HEK293 (cell line): Measurements from ENCODE around the gene WDR70.

Experiments used
- CTCF ChIA-PET: fragments of 350-600 bp; formaldehyde crosslinking; extraction: SDS; loops from one replicate; lab custom pipeline; 2021; ENCODE audit warnings: antibody characterized with exemption; lab: Yijun Ruan, JAX
- POLR2A ChIA-PET: fragments of 300-600 bp; formaldehyde crosslinking; extraction: SDS; loops from one replicate; lab custom pipeline; 2020; ENCODE audit warnings: antibody characterized with exemption, inconsistent platforms; lab: Yijun Ruan, JAX
- H3K27ac ChIP-seq: fragments of 200-500 bp; sonication (Bioruptor generic); 2 replicates; pipeline ENCODE4 v1.5.1; 2014; ENCODE audit warnings: low read depth, low read length, control low read depth, inconsistent platforms; ENCODE audit errors: extremely low read depth
- H3K36me3 ChIP-seq, 2 experiments: fragments of 200-500 bp in 1 of 2; sonication (Bioruptor generic) in 1 of 2; 1 replicate in 1 of 2; 2 replicates in 1 of 2; pipeline ENCODE4 v1.5.1; 2014 to 2017; ENCODE audit warnings: inconsistent platforms in 2 of 2, low read length in 2 of 2; ENCODE audit not compliant: control insufficient read depth in 2 of 2, insufficient read depth in 1 of 2
- H3K4me1 ChIP-seq: fragments of 200-500 bp; sonication (Bioruptor generic); 2 replicates; pipeline ENCODE4 v1.5.1; 2014; ENCODE audit warnings: mild to moderate bottlenecking, low read length, inconsistent platforms; ENCODE audit not compliant: control insufficient read depth, insufficient read depth
- H3K4me3 ChIP-seq: 2 replicates; pipeline ENCODE4 v1.5.1; 2011; ENCODE audit warnings: low read depth, mild to moderate bottlenecking, control low read depth, low read length, moderate library complexity
- H3K9me3 ChIP-seq: fragments of 200-500 bp; sonication (Bioruptor generic); 2 replicates; pipeline ENCODE4 v1.5.1; 2014; ENCODE audit warnings: low read depth, low read length, inconsistent platforms; ENCODE audit not compliant: control insufficient read depth, insufficient read depth
- BCL11A ChIP-seq: fragments of 450-650 bp; formaldehyde crosslinking; IDR thresholded peaks from 2 replicates; pipeline ENCODE4 v1.5.1; 2016; ENCODE audit warnings: low read depth, missing biosample characterization, missing genetic modification characterization
- BCL11B ChIP-seq: fragments of 450-650 bp; formaldehyde crosslinking; IDR thresholded peaks from 2 replicates; pipeline ENCODE4 v1.5.1; 2016; ENCODE audit warnings: low read depth, missing biosample characterization, missing genetic modification characterization
- PBX3 ChIP-seq: sonication (generic); formaldehyde crosslinking; IDR thresholded peaks from 2 replicates; pipeline ENCODE4 v1.8.1; 2022; ENCODE audit warnings: mild to moderate bottlenecking, moderate library complexity, missing genetic modification reagents
- ZNF112 ChIP-seq: fragments of 450-650 bp; formaldehyde crosslinking; IDR thresholded peaks from 2 replicates; pipeline ENCODE4 v1.5.0; 2017; ENCODE audit warnings: missing biosample characterization, missing genetic modification characterization
- ZNF2 ChIP-seq: fragments of 450-650 bp; formaldehyde crosslinking; IDR thresholded peaks from 2 replicates; pipeline ENCODE4 v1.5.1; 2016; ENCODE audit warnings: missing biosample characterization, missing genetic modification characterization
- ZNF211 ChIP-seq: fragments of 450-650 bp; formaldehyde crosslinking; IDR thresholded peaks from 2 replicates; pipeline ENCODE4 v1.5.1; 2016; ENCODE audit warnings: low read depth, missing biosample characterization, missing genetic modification characterization
- ZNF311 ChIP-seq: fragments of 450-650 bp; formaldehyde crosslinking; IDR thresholded peaks from 2 replicates; pipeline ENCODE4 v1.5.1; 2017; ENCODE audit warnings: missing biosample characterization, missing genetic modification characterization, borderline replicate concordance
- ZNF37A ChIP-seq: fragments of 450-650 bp; IDR thresholded peaks from 2 replicates; pipeline ENCODE4 v1.5.1; 2018; ENCODE audit warnings: missing biosample characterization, missing genetic modification characterization
- ZNF473 ChIP-seq: fragments of 450-650 bp; formaldehyde crosslinking; IDR thresholded peaks from 2 replicates; pipeline ENCODE4 v1.5.1; 2017; ENCODE audit warnings: missing biosample characterization, missing genetic modification characterization
- ZNF548 ChIP-seq: fragments of 450-650 bp; formaldehyde crosslinking; IDR thresholded peaks from 2 replicates; pipeline ENCODE4 v1.5.1; 2016; ENCODE audit warnings: missing biosample characterization, missing genetic modification characterization
- ZNF558 ChIP-seq: fragments of 450-650 bp; formaldehyde crosslinking; IDR thresholded peaks from 2 replicates; pipeline ENCODE4 v1.5.1; 2016; ENCODE audit warnings: missing biosample characterization, missing genetic modification characterization
- ZNF560 ChIP-seq: fragments of 450-650 bp; formaldehyde crosslinking; IDR thresholded peaks from 2 replicates; pipeline ENCODE4 v1.5.1; 2017; ENCODE audit warnings: missing biosample characterization, missing genetic modification characterization, borderline replicate concordance
- ZNF777 ChIP-seq: fragments of 450-650 bp; formaldehyde crosslinking; IDR thresholded peaks from 2 replicates; pipeline ENCODE4 v1.5.1; 2017; ENCODE audit warnings: missing biosample characterization, missing genetic modification characterization, borderline replicate concordance
- ZSCAN23 ChIP-seq: fragments of 450-650 bp; formaldehyde crosslinking; IDR thresholded peaks from 2 replicates; pipeline ENCODE4 v1.5.1; 2016; ENCODE audit warnings: missing biosample characterization, missing genetic modification characterization
- ZSCAN30 ChIP-seq: fragments of 450-650 bp; IDR thresholded peaks from 2 replicates; pipeline ENCODE4 v1.5.1; 2018; ENCODE audit warnings: missing biosample characterization, mild to moderate bottlenecking, missing genetic modification characterization, moderate library complexity
- TF ChIP-seq, protein P1 (sequence below): fragments of 450-650 bp; formaldehyde crosslinking; IDR thresholded peaks from 2 replicates; pipeline ENCODE4 v1.5.1; 2017; ENCODE audit warnings: missing biosample characterization, missing genetic modification characterization

WDR70 gene

GRCh38 chr5:37662789-37663485, 283.8 kb downstream of the WDR70 start:
- ChIA-PET CTCF (interaction anchor here (0.6 kb wide), 1 partner anchor 602 kb away, joined by 3 read pairs; no protein-coding TSS in a partner anchor), POLR2A (no interaction called here)
- Histone ChIP-seq H3K27ac (no peak overlapping the region), H3K4me1 (peaks cover 7% of the 10 kb centered on the region), H3K36me3 (no peaks in the 10 kb centered on the region), H3K4me3 (no peak overlapping the region), H3K9me3 (no peaks in the 10 kb centered on the region)
- TF ChIP-seq ZNF558 (tag by site-specific recombination) (no peak), ZNF2 (tag by site-specific recombination) (no peak), ZSCAN23 (no peak), BCL11B (tag by site-specific recombination) (0 out of 2 replicates have a peak, but pooled peaks have one; percentile 37), BCL11A (tag by site-specific recombination) (peak; percentile 19; the same call in 1 of the 2 replicates)
- TF ChIP-seq, protein P1, sequence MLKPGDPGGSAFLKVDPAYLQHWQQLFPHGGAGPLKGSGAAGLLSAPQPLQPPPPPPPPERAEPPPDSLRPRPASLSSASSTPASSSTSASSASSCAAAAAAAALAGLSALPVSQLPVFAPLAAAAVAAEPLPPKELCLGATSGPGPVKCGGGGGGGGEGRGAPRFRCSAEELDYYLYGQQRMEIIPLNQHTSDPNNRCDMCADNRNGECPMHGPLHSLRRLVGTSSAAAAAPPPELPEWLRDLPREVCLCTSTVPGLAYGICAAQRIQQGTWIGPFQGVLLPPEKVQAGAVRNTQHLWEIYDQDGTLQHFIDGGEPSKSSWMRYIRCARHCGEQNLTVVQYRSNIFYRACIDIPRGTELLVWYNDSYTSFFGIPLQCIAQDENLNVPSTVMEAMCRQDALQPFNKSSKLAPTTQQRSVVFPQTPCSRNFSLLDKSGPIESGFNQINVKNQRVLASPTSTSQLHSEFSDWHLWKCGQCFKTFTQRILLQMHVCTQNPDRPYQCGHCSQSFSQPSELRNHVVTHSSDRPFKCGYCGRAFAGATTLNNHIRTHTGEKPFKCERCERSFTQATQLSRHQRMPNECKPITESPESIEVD (tag by site-specific recombination): peak; percentile 79

DNA sequence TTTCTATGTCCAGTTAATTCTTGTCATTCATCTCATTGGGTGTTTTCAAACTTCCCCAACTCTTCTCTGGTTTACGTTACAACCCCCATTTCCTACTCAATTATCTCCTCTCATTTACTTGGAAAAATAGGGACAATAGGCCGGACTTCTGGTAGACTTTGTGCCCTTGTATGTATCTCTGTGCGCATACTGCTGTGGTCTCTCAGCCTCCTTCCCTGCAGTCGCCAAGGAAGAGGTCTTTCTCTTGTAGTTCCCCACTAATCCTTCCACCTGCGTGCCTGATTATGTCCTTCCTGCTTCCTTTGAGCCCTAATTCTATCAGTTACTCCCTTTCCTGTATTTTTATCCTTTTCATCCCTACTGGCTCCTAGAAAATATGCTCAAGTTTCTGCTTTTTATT, 284.4 kb downstream of the WDR70 start:
- TF ChIP-seq ZNF548 (tag by site-specific recombination): no peak
- TF ChIP-seq, all 188 proteins: peak for 0
- ChIA-PET POLR2A (no interaction called here), CTCF (no interaction called here)
- Histone ChIP-seq H3K27ac (no peak overlapping the region), H3K4me1 (peaks cover 12% of the 10 kb centered on the region), H3K36me3 (no peaks in the 10 kb centered on the region), H3K9me3 (no peaks in the 10 kb centered on the region), H3K4me3 (no peak overlapping the region)

- no peak for TF ChIP-seq ZNF560 (tag by site-specific recombination)
- no peak for TF ChIP-seq ZNF473 (tag by site-specific recombination)
- no peaks in the 10 kb centered on the region for H3K9me3 ChIP-seq
- H3K4me1 ChIP-seq: peaks cover 15% of the 10 kb centered on the region
- no peaks in the 10 kb centered on the region for H3K36me3 ChIP-seq
- ChIA-PET CTCF (no interaction called here), POLR2A (no interaction called here)
- H3K4me3 ChIP-seq: no peak overlapping the region
- H3K27ac ChIP-seq: no peak overlapping the region
Observed at GRCh38 chr5:37664551-37664950, 285.4 kb downstream of the WDR70 start.

GRCh38 chr5:37665272-37665671, 286.2 kb downstream of the WDR70 start:
- Histone ChIP-seq H3K27ac (no peak overlapping the region), H3K4me1 (peaks cover 15% of the 10 kb centered on the region), H3K36me3 (no peaks in the 10 kb centered on the region), H3K4me3 (no peak overlapping the region), H3K9me3 (no peaks in the 10 kb centered on the region)
- POLR2A ChIA-PET: no interaction called here
- TF ChIP-seq PBX3 (CRISPR knock-in tag): no peak
- TF ChIP-seq ZNF777 (tag by site-specific recombination): no peak
- no peak for TF ChIP-seq ZNF37A (tag by site-specific recombination)
- no peak for TF ChIP-seq ZNF311
- TF ChIP-seq ZSCAN30 (tag by site-specific recombination): no peak
- no peak for TF ChIP-seq ZNF112
- TF ChIP-seq, protein P1 (tag by site-specific recombination): no peak
- no peak for TF ChIP-seq ZNF211 (tag by site-specific recombination)
- CTCF ChIA-PET: no interaction called here
